Measurements from ENCODE around the gene INSR. TPM values are rescaled to one million over a fixed set of nuclear protein-coding genes. Genes with fewer than 3 reads are reported as not detected.
A peak's percentile ranks its signal among the peaks of the same experiment; 100 is the strongest.
"Not testable (repeated sequence)": the region's sequence is repeated elsewhere in the genome, so short reads cannot be mapped to it uniquely, and the experiment has no call there.

INSR gene
- total RNA-seq, 2 donors from 2014 or later: 58.7 to 62.2 TPM

DNA sequence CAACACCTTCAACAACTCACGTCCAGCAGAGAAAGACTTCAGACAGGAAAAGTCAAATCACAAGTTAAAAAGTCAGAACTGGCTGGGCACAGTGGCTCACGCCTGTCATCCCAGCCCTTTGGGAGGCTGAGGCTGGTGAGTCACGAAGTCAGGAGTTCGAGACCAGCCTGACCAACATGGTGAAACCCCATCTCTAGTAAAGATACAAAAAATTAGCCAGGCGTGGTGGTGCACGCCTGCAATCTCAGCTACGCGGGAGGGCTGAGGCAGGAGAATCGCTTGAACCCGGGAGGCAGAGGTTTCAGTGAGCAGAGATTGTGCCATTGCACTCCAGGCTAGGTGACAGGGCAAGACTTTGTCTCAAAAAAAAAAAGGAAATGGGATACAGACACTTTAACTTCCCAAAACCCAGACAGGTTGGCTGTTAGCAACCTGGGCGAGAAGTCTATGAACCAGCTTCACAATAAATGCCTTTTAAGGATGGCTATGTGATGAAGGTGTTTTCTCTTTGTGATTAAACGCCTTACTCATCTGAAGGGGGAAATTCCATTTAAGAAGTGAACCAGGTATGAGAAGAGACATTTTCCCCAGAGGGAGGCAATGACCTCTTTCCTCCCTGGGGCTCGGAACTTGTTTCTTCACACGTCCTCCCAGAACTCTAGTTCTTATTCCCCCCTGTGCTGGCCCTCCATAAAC lies 80.4 kb downstream of the INSR start:
- H3K9me3 ChIP-seq: no peaks in the 10 kb centered on the region
- no peak overlapping the region for H3K9ac ChIP-seq (ENCODE audit: low read depth in 2 of 2, low read length in 2 of 2)
- H3K4me1 ChIP-seq: no peaks in the 10 kb centered on the region
- intact Hi-C loops (cut with DNase I): no loop called here
- H3K27me3 ChIP-seq: no peaks in the 10 kb centered on the region
- H3K4me3 ChIP-seq: no peak overlapping the region
- DNase-seq: no peak
- no peak for TF ChIP-seq CTCF (IDR thresholded peaks at IDR 0.05)
- H3K36me3 ChIP-seq: no peaks in the 10 kb centered on the region
- no peak overlapping the region for H3K27ac ChIP-seq

DNA sequence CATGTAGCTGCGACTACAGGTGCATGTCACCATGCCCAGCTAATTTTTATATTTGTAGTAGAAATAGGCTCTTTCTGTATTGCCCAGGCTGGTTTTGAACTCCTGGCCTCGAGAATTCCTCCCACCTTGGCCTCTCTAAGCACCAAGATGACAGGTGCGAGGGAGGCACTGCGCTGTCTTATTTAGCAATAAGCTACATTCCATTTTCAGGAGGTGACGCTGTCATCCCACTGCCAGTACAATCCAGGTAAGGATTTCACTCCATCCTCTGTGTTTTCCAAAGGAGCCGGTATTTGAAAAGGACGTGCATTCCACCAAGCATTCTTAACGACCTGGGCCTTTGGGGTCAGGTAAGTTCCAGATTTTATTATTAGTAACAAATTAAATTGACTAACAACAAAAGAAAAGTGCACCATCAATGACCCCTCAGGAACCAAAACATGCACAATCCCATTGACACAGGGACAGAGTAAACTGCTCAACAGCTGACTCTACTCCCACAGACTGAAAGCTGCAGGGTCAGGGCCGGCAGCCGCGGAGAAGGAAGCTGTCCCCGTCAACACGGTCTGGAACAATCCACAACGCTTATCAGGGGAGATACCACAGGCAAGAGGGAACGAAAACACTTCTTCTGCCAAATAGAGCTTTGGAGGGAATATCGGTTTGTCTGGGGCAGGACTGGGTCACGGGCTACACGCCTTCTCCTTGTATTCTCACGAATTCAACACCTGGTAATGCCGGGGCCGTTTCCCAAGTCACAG lies 82.8 kb downstream of the INSR start:
- no peak overlapping the region for H3K27ac ChIP-seq
- H3K36me3 ChIP-seq: no peaks in the 10 kb centered on the region
- H3K4me1 ChIP-seq: no peaks in the 10 kb centered on the region
- no peaks in the 10 kb centered on the region for H3K9me3 ChIP-seq
- DNase-seq: no peak
- H3K4me3 ChIP-seq: no peak overlapping the region
- no peaks in the 10 kb centered on the region for H3K27me3 ChIP-seq
- TF ChIP-seq CTCF (IDR thresholded peaks at IDR 0.05): no peak
- no peak overlapping the region for H3K9ac ChIP-seq (ENCODE audit: low read depth in 2 of 2, low read length in 2 of 2)
- intact Hi-C loops (cut with DNase I): no loop called here

DNA sequence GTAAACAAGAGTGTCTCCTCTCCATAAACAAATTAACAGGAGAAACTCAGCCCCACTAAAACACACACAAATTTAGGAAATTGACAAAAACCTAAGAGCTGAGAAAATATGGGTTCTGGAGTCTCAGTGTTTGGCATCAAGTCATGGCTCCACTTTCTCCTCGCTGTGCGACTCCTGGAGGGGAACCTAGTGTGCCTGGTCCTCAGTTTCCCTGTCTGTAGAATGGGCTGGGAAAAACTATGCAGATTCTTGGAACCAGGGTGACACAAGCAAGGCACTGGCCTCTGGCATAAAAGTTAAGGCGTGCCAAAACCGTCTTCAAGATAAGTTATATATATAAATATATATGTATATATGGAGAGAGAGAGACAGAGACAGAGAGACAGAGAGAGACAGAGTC lies 83.9 kb downstream of the INSR start:
- TF ChIP-seq CTCF (IDR thresholded peaks at IDR 0.05): no peak
- Histone ChIP-seq H3K4me3 (no peak overlapping the region), H3K27me3 (no peaks in the 10 kb centered on the region), H3K4me1 (no peaks in the 10 kb centered on the region), H3K27ac (no peak overlapping the region), H3K9me3 (no peaks in the 10 kb centered on the region), H3K36me3 (no peaks in the 10 kb centered on the region), H3K9ac (ENCODE audit: low read depth in 2 of 2, low read length in 2 of 2) (no peak overlapping the region)
- intact Hi-C loops (cut with DNase I): no loop called here
- no peak for DNase-seq

GRCh38 chr19:7209597-7210325 lies 84.5 kb downstream of the INSR start:
- H3K4me1 ChIP-seq; H3K9me3 ChIP-seq; H3K27me3 ChIP-seq; H3K4me3 ChIP-seq; H3K36me3 ChIP-seq; H3K9ac ChIP-seq (ENCODE audit: low read depth in 2 of 2, low read length in 2 of 2); H3K27ac ChIP-seq; DNase-seq; intact Hi-C loops (cut with DNase I): not testable (repeated sequence)

GRCh38 chr19:7209036-7209435 lies 85.2 kb downstream of the INSR start:
- H3K27me3 ChIP-seq; H3K4me3 ChIP-seq; intact Hi-C loops (cut with DNase I); H3K9me3 ChIP-seq; H3K4me1 ChIP-seq; H3K36me3 ChIP-seq; H3K27ac ChIP-seq; DNase-seq; H3K9ac ChIP-seq (ENCODE audit: low read depth in 2 of 2, low read length in 2 of 2): not testable (repeated sequence)

- DNase-seq: no peak
- H3K4me1 ChIP-seq: no peaks in the 10 kb centered on the region
- intact Hi-C loops (cut with DNase I): no loop called here
- TF ChIP-seq CTCF (IDR thresholded peaks at IDR 0.05): no peak
- no peak overlapping the region for H3K4me3 ChIP-seq
- peak overlapping the region; percentile 77 for H3K27ac ChIP-seq
- no peaks in the 10 kb centered on the region for H3K9me3 ChIP-seq
- no peaks in the 10 kb centered on the region for H3K36me3 ChIP-seq
- no peaks in the 10 kb centered on the region for H3K27me3 ChIP-seq
- peak overlapping the region in 1 of 2 donors; percentile 70 for H3K9ac ChIP-seq (ENCODE audit: low read depth in 2 of 2, low read length in 2 of 2)
Observed at GRCh38 chr19:7203332-7203731, 90.9 kb downstream of the INSR start.

Data from colonic mucosa (tissue), 4 donors.